ENCODE measurements around the gene PREX1. TPM values are rescaled to one million over a fixed set of nuclear protein-coding genes. Genes with fewer than 3 reads are reported as not detected.

The PREX1 gene
- total RNA-seq, 3 donors from 2014 or later: 53.1 to 84.2 (median 65.1) TPM

DNA sequence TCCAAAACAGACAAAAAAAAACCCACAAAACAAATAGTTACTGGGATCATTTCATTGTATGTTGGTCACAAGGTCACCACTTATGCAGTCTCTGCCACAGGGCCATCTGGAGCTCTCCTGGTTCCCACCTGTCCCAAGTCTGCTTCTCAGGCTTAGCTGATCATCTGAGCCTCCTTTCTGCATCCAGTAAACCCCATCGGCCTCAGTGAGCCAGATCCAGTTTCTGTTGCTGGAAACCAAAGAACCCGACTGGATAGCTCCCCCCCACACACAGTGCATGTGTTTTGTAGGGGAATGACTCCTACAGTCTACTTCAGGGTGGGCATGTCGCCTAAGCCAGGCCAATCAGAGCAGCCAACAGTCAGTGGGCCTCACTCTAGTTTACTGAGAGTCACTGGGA is 233.3 kb downstream of the PREX1 start:
- TF ChIP-seq POLR2AphosphoS5 (IDR thresholded peaks at IDR 0.05): no peak
- TF ChIP-seq, protein P1, sequence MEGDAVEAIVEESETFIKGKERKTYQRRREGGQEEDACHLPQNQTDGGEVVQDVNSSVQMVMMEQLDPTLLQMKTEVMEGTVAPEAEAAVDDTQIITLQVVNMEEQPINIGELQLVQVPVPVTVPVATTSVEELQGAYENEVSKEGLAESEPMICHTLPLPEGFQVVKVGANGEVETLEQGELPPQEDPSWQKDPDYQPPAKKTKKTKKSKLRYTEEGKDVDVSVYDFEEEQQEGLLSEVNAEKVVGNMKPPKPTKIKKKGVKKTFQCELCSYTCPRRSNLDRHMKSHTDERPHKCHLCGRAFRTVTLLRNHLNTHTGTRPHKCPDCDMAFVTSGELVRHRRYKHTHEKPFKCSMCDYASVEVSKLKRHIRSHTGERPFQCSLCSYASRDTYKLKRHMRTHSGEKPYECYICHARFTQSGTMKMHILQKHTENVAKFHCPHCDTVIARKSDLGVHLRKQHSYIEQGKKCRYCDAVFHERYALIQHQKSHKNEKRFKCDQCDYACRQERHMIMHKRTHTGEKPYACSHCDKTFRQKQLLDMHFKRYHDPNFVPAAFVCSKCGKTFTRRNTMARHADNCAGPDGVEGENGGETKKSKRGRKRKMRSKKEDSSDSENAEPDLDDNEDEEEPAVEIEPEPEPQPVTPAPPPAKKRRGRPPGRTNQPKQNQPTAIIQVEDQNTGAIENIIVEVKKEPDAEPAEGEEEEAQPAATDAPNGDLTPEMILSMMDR (IDR thresholded peaks at IDR 0.05): no peak
- H3K4me1 ChIP-seq: no peaks in the 10 kb centered on the region
- no peak overlapping the region for H3K4me3 ChIP-seq
- intact Hi-C loops (cut with DNase I; ENCODE audit: low total_unique reads): no loop called here
- H3K36me3 ChIP-seq: no peaks in the 10 kb centered on the region
- H3K9me3 ChIP-seq: no peaks in the 10 kb centered on the region
- no peak overlapping the region for H3K27ac ChIP-seq
- H3K27me3 ChIP-seq: no peaks in the 10 kb centered on the region
- DNase-seq (ENCODE audit: low spot score in 2 of 2): peak in 1 of 2 donors; percentile 14

DNA sequence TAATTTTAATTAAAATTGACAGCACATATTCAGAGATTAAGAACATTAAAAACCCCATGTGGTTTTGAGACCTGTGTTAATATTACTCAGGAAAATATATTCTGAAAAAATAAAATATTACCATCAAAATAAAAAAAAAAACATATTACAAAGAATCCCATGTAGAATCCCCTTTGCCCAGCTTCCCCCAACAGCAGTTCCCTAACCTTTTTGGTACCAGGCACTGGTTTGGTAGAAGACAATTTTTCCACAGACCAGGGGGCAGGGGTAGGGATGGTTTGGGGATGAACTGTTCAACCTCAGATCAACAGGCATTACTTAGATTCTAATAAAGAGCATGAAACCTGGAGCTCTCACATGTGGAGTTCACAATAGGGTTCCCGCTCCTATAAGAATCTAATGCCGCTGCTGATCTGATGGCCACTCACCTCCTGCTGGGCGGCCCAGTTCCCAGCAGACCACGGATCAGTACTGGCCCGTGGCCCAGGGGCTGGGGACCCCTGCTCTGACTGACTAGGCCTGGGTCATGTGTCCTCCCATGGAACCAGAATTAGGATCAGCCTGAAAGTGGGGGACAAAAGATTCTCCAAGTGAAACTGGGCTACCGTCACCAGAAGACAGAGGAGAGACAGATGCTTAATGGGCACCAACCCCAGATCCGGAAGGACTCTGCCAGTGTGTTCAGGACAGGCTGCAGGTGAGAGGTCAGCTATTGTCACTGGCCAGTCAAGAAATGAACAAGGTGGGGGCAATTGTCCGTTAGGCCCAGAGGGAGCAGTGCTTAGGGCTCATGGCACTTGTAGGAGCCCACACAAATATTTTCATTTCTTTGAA is 235.5 kb downstream of the PREX1 start:
- peak in 1 of 2 donors; percentile 35 for DNase-seq (ENCODE audit: low spot score in 2 of 2)
- H3K4me1 ChIP-seq: no peaks in the 10 kb centered on the region
- intact Hi-C loops (cut with DNase I; ENCODE audit: low total_unique reads): no loop called here
- H3K27ac ChIP-seq: no peak overlapping the region
- no peaks in the 10 kb centered on the region for H3K9me3 ChIP-seq
- TF ChIP-seq, protein P1 (IDR thresholded peaks at IDR 0.05): no peak
- TF ChIP-seq POLR2AphosphoS5 (IDR thresholded peaks at IDR 0.05) (no peak), POLR2A (IDR thresholded peaks at IDR 0.05) (no peak)
- no peaks in the 10 kb centered on the region for H3K27me3 ChIP-seq
- H3K4me3 ChIP-seq: no peak overlapping the region
- no peaks in the 10 kb centered on the region for H3K36me3 ChIP-seq

DNA sequence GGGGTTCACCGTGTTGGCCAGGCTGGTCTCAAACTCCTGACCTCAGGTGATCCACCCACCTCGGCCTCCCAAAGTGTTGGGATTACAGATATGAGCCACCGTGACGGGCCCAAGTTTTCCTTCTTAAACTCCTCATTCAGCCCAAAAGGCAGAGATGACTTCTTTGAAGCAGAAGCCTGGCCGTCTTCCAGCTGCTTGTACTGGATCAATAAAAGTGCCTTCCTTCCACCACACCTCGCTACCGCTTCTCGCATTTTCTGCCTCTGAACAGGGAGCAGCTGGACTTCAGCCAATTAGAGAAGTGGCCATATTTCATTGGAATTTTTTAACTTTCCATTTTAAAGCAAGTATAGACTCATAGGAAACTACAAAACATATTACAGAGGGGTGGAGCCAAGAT is 241.1 kb downstream of the PREX1 start:
- Histone ChIP-seq H3K27me3 (peaks cover 0 to 6% of the 10 kb centered on the region in 2 donors), H3K4me3 (no peak overlapping the region), H3K4me1 (no peaks in the 10 kb centered on the region), H3K36me3 (no peaks in the 10 kb centered on the region), H3K9me3 (no peaks in the 10 kb centered on the region), H3K27ac (no peak overlapping the region)
- TF ChIP-seq POLR2A (IDR thresholded peaks at IDR 0.05): no peak
- TF ChIP-seq, protein P1 (IDR thresholded peaks at IDR 0.05): no peak
- no peak for TF ChIP-seq POLR2AphosphoS5 (IDR thresholded peaks at IDR 0.05)
- intact Hi-C loops (cut with DNase I; ENCODE audit: low total_unique reads): no loop called here
- DNase-seq (ENCODE audit: low spot score in 2 of 2): peak in 1 of 2 donors; percentile 44

DNA sequence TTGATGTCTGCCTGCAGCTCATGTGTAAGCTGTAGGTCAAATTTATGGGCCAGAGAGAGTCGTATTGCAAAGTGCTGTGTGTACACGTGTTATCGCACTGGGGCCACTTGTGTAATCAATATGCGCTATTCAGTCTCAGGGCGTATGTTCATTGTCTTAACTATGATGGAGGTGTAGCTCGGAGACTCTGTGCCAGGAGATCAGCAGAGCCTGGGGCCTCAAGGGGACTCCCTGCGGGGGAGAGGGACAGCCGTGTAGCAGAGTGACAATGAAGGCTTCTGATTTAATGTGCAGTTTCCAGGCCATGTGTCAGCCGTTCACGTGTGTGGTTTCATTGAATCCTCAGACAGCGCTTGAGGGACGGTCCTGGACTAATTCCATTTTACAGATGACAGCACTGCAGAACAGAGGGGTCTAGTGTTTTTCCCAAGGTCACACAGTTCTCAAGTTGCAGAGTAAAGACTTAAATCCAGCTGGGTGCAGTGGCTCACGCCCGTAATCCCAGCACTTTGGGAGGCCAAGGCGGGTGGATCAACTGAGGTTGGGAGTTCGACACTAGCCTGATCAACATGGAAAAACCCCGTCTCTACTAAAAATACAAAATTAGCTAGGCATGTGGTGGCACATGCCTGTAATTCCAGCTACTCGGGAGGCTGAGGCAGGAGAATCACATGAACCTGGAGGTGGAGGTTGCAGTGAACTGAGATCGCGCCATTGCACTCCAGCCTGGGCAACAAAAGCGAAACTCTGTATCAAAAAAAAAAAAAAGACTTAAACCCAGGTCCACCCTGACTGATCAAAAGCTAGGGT is 242.5 kb downstream of the PREX1 start:
- DNase-seq (ENCODE audit: low spot score in 2 of 2): peak in 1 of 2 donors; percentile 10
- Histone ChIP-seq H3K27ac (no peak overlapping the region), H3K27me3 (peaks cover 0 to 13% of the 10 kb centered on the region in 2 donors), H3K4me3 (no peak overlapping the region), H3K36me3 (no peaks in the 10 kb centered on the region), H3K9me3 (no peaks in the 10 kb centered on the region), H3K4me1 (no peaks in the 10 kb centered on the region)
- TF ChIP-seq, protein P1 (IDR thresholded peaks at IDR 0.05): no peak
- TF ChIP-seq POLR2A (IDR thresholded peaks at IDR 0.05) (no peak), POLR2AphosphoS5 (IDR thresholded peaks at IDR 0.05) (no peak)
- intact Hi-C loops (cut with DNase I; ENCODE audit: low total_unique reads): no loop called here
